ENCODE data around the gene ABAT.

GRCh38 chr16:8630255-8630953, 44.0 kb upstream of the ABAT start:
- TF ChIP-seq, protein P1, sequence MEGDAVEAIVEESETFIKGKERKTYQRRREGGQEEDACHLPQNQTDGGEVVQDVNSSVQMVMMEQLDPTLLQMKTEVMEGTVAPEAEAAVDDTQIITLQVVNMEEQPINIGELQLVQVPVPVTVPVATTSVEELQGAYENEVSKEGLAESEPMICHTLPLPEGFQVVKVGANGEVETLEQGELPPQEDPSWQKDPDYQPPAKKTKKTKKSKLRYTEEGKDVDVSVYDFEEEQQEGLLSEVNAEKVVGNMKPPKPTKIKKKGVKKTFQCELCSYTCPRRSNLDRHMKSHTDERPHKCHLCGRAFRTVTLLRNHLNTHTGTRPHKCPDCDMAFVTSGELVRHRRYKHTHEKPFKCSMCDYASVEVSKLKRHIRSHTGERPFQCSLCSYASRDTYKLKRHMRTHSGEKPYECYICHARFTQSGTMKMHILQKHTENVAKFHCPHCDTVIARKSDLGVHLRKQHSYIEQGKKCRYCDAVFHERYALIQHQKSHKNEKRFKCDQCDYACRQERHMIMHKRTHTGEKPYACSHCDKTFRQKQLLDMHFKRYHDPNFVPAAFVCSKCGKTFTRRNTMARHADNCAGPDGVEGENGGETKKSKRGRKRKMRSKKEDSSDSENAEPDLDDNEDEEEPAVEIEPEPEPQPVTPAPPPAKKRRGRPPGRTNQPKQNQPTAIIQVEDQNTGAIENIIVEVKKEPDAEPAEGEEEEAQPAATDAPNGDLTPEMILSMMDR (IDR thresholded peaks at IDR 0.05): no peak
- TF ChIP-seq ZFX (IDR thresholded peaks at IDR 0.05; ENCODE audit: borderline replicate concordance): no peak
